ENCODE data around the gene MEPE. TPM values are rescaled to one million over a fixed set of nuclear protein-coding genes. Genes with fewer than 3 reads are reported as not detected.

MEPE gene
- total RNA-seq, 1 donor from 2014 or later, result not detected

GRCh38 chr4:87803421-87803820, 29.3 kb upstream of the MEPE start:
- no peaks in the 10 kb centered on the region for H3K27me3 Mint-ChIP-seq (ENCODE audit: low read depth)
- no peaks in the 10 kb centered on the region for H3K4me1 Mint-ChIP-seq
- H3K36me3 Mint-ChIP-seq, result no peaks in the 10 kb centered on the region
- H3K4me3 Mint-ChIP-seq, result no peak overlapping the region
- TF ChIP-seq CTCF (IDR thresholded peaks at IDR 0.05; ENCODE audit: unreplicated experiment), result no peak
- DNase-seq (ENCODE audit: low spot score in 2 of 2, unreplicated experiment in 2 of 2), result no peak
- no peaks in the 10 kb centered on the region for H3K9me3 Mint-ChIP-seq
- H3K27ac Mint-ChIP-seq, result no peak overlapping the region

GRCh38 chr4:87804871-87805270, 27.9 kb upstream of the MEPE start:
- H3K36me3 Mint-ChIP-seq, result no peaks in the 10 kb centered on the region
- no peak overlapping the region for H3K4me3 Mint-ChIP-seq
- H3K27me3 Mint-ChIP-seq (ENCODE audit: low read depth), result no peaks in the 10 kb centered on the region
- H3K27ac Mint-ChIP-seq, result no peak overlapping the region
- H3K9me3 Mint-ChIP-seq, result no peaks in the 10 kb centered on the region
- no peak for TF ChIP-seq CTCF (IDR thresholded peaks at IDR 0.05; ENCODE audit: unreplicated experiment)
- no peak for DNase-seq (ENCODE audit: low spot score in 2 of 2, unreplicated experiment in 2 of 2)
- H3K4me1 Mint-ChIP-seq, result no peaks in the 10 kb centered on the region

GRCh38 chr4:87805971-87806370, 26.8 kb upstream of the MEPE start:
- H3K9me3 Mint-ChIP-seq, result no peaks in the 10 kb centered on the region
- no peaks in the 10 kb centered on the region for H3K4me1 Mint-ChIP-seq
- no peak for TF ChIP-seq CTCF (IDR thresholded peaks at IDR 0.05; ENCODE audit: unreplicated experiment)
- no peak for DNase-seq (ENCODE audit: low spot score in 2 of 2, unreplicated experiment in 2 of 2)
- H3K27ac Mint-ChIP-seq, result no peak overlapping the region
- H3K27me3 Mint-ChIP-seq (ENCODE audit: low read depth), result no peaks in the 10 kb centered on the region
- H3K4me3 Mint-ChIP-seq, result no peak overlapping the region
- H3K36me3 Mint-ChIP-seq, result no peaks in the 10 kb centered on the region

- H3K4me1 Mint-ChIP-seq, result no peaks in the 10 kb centered on the region
- H3K36me3 Mint-ChIP-seq, result no peaks in the 10 kb centered on the region
- H3K27ac Mint-ChIP-seq, result no peak overlapping the region
- H3K9me3 Mint-ChIP-seq, result peaks cover 5% of the 10 kb centered on the region
- H3K27me3 Mint-ChIP-seq (ENCODE audit: low read depth), result peaks cover 3% of the 10 kb centered on the region
- no peak for TF ChIP-seq CTCF (IDR thresholded peaks at IDR 0.05; ENCODE audit: unreplicated experiment)
- DNase-seq (ENCODE audit: low spot score in 2 of 2, unreplicated experiment in 2 of 2), result no peak
- H3K4me3 Mint-ChIP-seq, result no peak overlapping the region
Measured at GRCh38 chr4:87806520-87806919, 26.2 kb upstream of the MEPE start.

- Mint-ChIP-seq H3K27ac (no peak overlapping the region), H3K4me1 (no peaks in the 10 kb centered on the region), H3K4me3 (no peak overlapping the region), H3K27me3 (ENCODE audit: low read depth) (peaks cover 3% of the 10 kb centered on the region), H3K9me3 (peaks cover 5% of the 10 kb centered on the region), H3K36me3 (no peaks in the 10 kb centered on the region)
- no peak for DNase-seq (ENCODE audit: low spot score in 2 of 2, unreplicated experiment in 2 of 2)
- no peak for TF ChIP-seq CTCF (IDR thresholded peaks at IDR 0.05; ENCODE audit: unreplicated experiment)
Measured at GRCh38 chr4:87807402-87807801, 25.4 kb upstream of the MEPE start.

- Mint-ChIP-seq H3K27ac (no peak overlapping the region), H3K36me3 (no peaks in the 10 kb centered on the region), H3K4me1 (no peaks in the 10 kb centered on the region), H3K9me3 (peaks cover 34% of the 10 kb centered on the region), H3K4me3 (no peak overlapping the region), H3K27me3 (ENCODE audit: low read depth) (peaks cover 3% of the 10 kb centered on the region)
- no peak for TF ChIP-seq CTCF (IDR thresholded peaks at IDR 0.05; ENCODE audit: unreplicated experiment)
- DNase-seq (ENCODE audit: low spot score in 2 of 2, unreplicated experiment in 2 of 2), result no peak
Measured at GRCh38 chr4:87811977-87812376, 20.8 kb upstream of the MEPE start.

Measured in mesothelial cell of epicardium (in vitro differentiated cells).